ENCODE results near the gene TRIM25. TPM values are rescaled to one million over a fixed set of nuclear protein-coding genes. Genes with fewer than 3 reads are reported as not detected.

TRIM25 gene
- total RNA-seq, 1 donor from 2014 or later: 44.3 TPM

- Mint-ChIP-seq H3K4me1 (peaks cover 14% of the 10 kb centered on the region), H3K27ac (no peak overlapping the region), H3K27me3 (ENCODE audit: low read depth) (no peaks in the 10 kb centered on the region), H3K36me3 (peaks cover 40% of the 10 kb centered on the region), H3K4me3 (no peak overlapping the region), H3K9me3 (peaks cover 4% of the 10 kb centered on the region)
- no peak for TF ChIP-seq CTCF (IDR thresholded peaks at IDR 0.05; ENCODE audit: unreplicated experiment)
- no peak for DNase-seq (ENCODE audit: low spot score in 2 of 2, unreplicated experiment in 2 of 2)
Observed at GRCh38 chr17:56908001-56908542, 5.8 kb downstream of the TRIM25 start.

GRCh38 chr17:56903560-56903959 is 10.3 kb downstream of the TRIM25 start:
- Mint-ChIP-seq H3K27me3 (ENCODE audit: low read depth) (no peaks in the 10 kb centered on the region), H3K4me1 (no peaks in the 10 kb centered on the region), H3K27ac (no peak overlapping the region), H3K4me3 (no peak overlapping the region), H3K36me3 (peaks cover 50% of the 10 kb centered on the region), H3K9me3 (peaks cover 4% of the 10 kb centered on the region)
- TF ChIP-seq CTCF (IDR thresholded peaks at IDR 0.05; ENCODE audit: unreplicated experiment): no peak
- DNase-seq (ENCODE audit: low spot score in 2 of 2, unreplicated experiment in 2 of 2): no peak

GRCh38 chr17:56902348-56902747 is 11.5 kb downstream of the TRIM25 start:
- TF ChIP-seq CTCF (IDR thresholded peaks at IDR 0.05; ENCODE audit: unreplicated experiment): no peak
- no peak for DNase-seq (ENCODE audit: low spot score in 2 of 2, unreplicated experiment in 2 of 2)
- Mint-ChIP-seq H3K4me1 (no peaks in the 10 kb centered on the region), H3K27ac (no peak overlapping the region), H3K4me3 (no peak overlapping the region), H3K36me3 (peaks cover 52% of the 10 kb centered on the region), H3K9me3 (peaks cover 4% of the 10 kb centered on the region), H3K27me3 (ENCODE audit: low read depth) (no peaks in the 10 kb centered on the region)

- H3K27ac Mint-ChIP-seq: no peak overlapping the region
- peaks cover 53% of the 10 kb centered on the region for H3K36me3 Mint-ChIP-seq
- H3K4me1 Mint-ChIP-seq: peaks cover 5% of the 10 kb centered on the region
- no peak for DNase-seq (ENCODE audit: low spot score in 2 of 2, unreplicated experiment in 2 of 2)
- H3K27me3 Mint-ChIP-seq (ENCODE audit: low read depth): no peaks in the 10 kb centered on the region
- no peak for TF ChIP-seq CTCF (IDR thresholded peaks at IDR 0.05; ENCODE audit: unreplicated experiment)
- H3K4me3 Mint-ChIP-seq: no peak overlapping the region
- peaks cover 4% of the 10 kb centered on the region for H3K9me3 Mint-ChIP-seq
Observed at GRCh38 chr17:56899403-56899802, 14.4 kb downstream of the TRIM25 start.

GRCh38 chr17:56898874-56899273 is 15.0 kb downstream of the TRIM25 start:
- Mint-ChIP-seq H3K27me3 (ENCODE audit: low read depth) (no peaks in the 10 kb centered on the region), H3K4me3 (no peak overlapping the region), H3K4me1 (peaks cover 5% of the 10 kb centered on the region), H3K27ac (no peak overlapping the region), H3K9me3 (no peaks in the 10 kb centered on the region), H3K36me3 (peaks cover 48% of the 10 kb centered on the region)
- TF ChIP-seq CTCF (IDR thresholded peaks at IDR 0.05; ENCODE audit: unreplicated experiment): no peak
- no peak for DNase-seq (ENCODE audit: low spot score in 2 of 2, unreplicated experiment in 2 of 2)

All from mesothelial cell of epicardium (in vitro differentiated cells).